Sigmoid colon (tissue), 7 donors: ENCODE measurements around the gene ADARB2. TPM values are rescaled to one million over a fixed set of nuclear protein-coding genes. Genes with fewer than 3 reads are reported as not detected.

ENCODE experiments used
- DNase-seq: peaks from one replicate; pipeline ENCODE4 v3.0.0-alpha.2; 2019
- H3K27ac ChIP-seq, 4 donors: fragments of 200-600 bp; sonication (generic); one replicate each; pipeline ENCODE4 v1.5.1; 2016 to 2019; ENCODE audit warnings: mild to moderate bottlenecking in 1 of 4
- H3K27me3 ChIP-seq, 3 donors: fragments of 200-600 bp; sonication (generic); one replicate each; pipeline ENCODE4 v1.5.1; 2019; ENCODE audit warnings: mild to moderate bottlenecking in 1 of 3
- H3K36me3 ChIP-seq, 4 donors: fragments of 200-600 bp; sonication (generic); one replicate each; pipeline ENCODE4 v1.5.1; 2016 to 2019
- H3K4me1 ChIP-seq, 4 donors: fragments of 200-600 bp; sonication (generic); one replicate each; pipeline ENCODE4 v1.5.1; 2017 to 2019
- H3K4me3 ChIP-seq, 4 donors: fragments of 200-600 bp; sonication (generic); one replicate each; pipeline ENCODE4 v1.5.1; 2017 to 2019; ENCODE audit warnings: mild to moderate bottlenecking in 2 of 4, moderate library complexity in 1 of 4
- H3K9me3 ChIP-seq, 4 donors: fragments of 200-600 bp in 3 of 4; sonication (generic) in 3 of 4; one replicate each; pipeline versions ENCODE4 v1.5.1 to v1.6.1; 2013 to 2019
- CTCF ChIP-seq, 4 experiments: fragments of 450-650 bp in 3 of 4; fragments of 200-600 bp in 1 of 4; IDR thresholded peaks; one replicate each; pipeline ENCODE4 v1.5.1; 2016 to 2019; ENCODE audit warnings: antibody characterized with exemption in 4 of 4, mild to moderate bottlenecking in 3 of 4, moderate library complexity in 2 of 4
- EP300 ChIP-seq, 4 donors: sonication (generic); formaldehyde crosslinking; IDR thresholded peaks; one replicate each; pipeline ENCODE4 v1.6.1; 2017; ENCODE audit warnings: antibody characterized with exemption in 4 of 4
- POLR2A ChIP-seq, 2 donors: fragments of 450-650 bp; IDR thresholded peaks; one replicate each; pipeline ENCODE4 v1.6.1; 2016; ENCODE audit warnings: antibody characterized with exemption in 2 of 2, mild to moderate bottlenecking in 2 of 2, moderate library complexity in 2 of 2
- POLR2AphosphoS5 ChIP-seq, 4 donors: sonication (generic); formaldehyde crosslinking; IDR thresholded peaks; one replicate each; pipeline ENCODE4 v1.6.1; 2017; ENCODE audit warnings: antibody characterized with exemption in 4 of 4
- WGBS, 2 donors: extraction: QIAGEN DNeasy Blood & Tissue Kit; methylation state at CpG; one replicate each; pipeline ENCODE4 v1.1.7; 2013; 5-methylcytosine and 5-hydroxymethylcytosine counted together
- intact Hi-C: fragments of 100-400 bp; cut with DNase I; formaldehyde crosslinking; loops from one replicate; pipeline ENCODE4 v1.15.1; 2023
- polyA plus RNA-seq, 3 donors: library from polyadenylated mRNA; stranded (reverse); fragments of 200-250 nt; gene quantifications; one replicate each; pipeline ENCODE4 v1.2.3, GENCODE V29; 2013
- total RNA-seq, 4 donors: library from RNA; depleted of rRNA; stranded (reverse); fragments of >200 nt; gene quantifications; one replicate each; pipeline ENCODE4 v1.1.0, GENCODE V29; 2016
- donor health status: healthy with polysubstance abuse.
- donor health status: Bipolar disorder and iron deficiency.
- donor health status: healthy.

ADARB2 gene
- total and polyA plus RNA-seq, 7 donors: 0.60 to 5.9 (median 3.5) TPM; not detected in 1

GRCh38 chr10:1515780-1516491 lies 221.4 kb downstream of the ADARB2 start:
- no peak overlapping the region for H3K27ac ChIP-seq
- no peak for DNase-seq
- no peaks in the 10 kb centered on the region for H3K4me1 ChIP-seq
- no peaks in the 10 kb centered on the region for H3K9me3 ChIP-seq
- no peak overlapping the region for H3K4me3 ChIP-seq
- no peaks in the 10 kb centered on the region for H3K27me3 ChIP-seq
- no peak for TF ChIP-seq POLR2A (IDR thresholded peaks at IDR 0.05)
- TF ChIP-seq CTCF (IDR thresholded peaks at IDR 0.05): no peak
- TF ChIP-seq EP300 (IDR thresholded peaks at IDR 0.05): no peak
- no peak for TF ChIP-seq POLR2AphosphoS5 (IDR thresholded peaks at IDR 0.05)
- WGBS, 2 donors: 75 to 84% methylated on average over 18 of the region's 18 CpGs
- intact Hi-C loops: no loop called here
- H3K36me3 ChIP-seq: no peaks in the 10 kb centered on the region

- TF ChIP-seq EP300 (IDR thresholded peaks at IDR 0.05): no peak
- TF ChIP-seq POLR2AphosphoS5 (IDR thresholded peaks at IDR 0.05): no peak
- TF ChIP-seq POLR2A (IDR thresholded peaks at IDR 0.05): no peak
- no peak for TF ChIP-seq CTCF (IDR thresholded peaks at IDR 0.05)
- WGBS, 2 donors: 91 to 92% methylated on average over 14 of the region's 14 CpGs
- Histone ChIP-seq H3K27ac (no peak overlapping the region), H3K27me3 (no peaks in the 10 kb centered on the region), H3K36me3 (no peaks in the 10 kb centered on the region), H3K4me1 (no peaks in the 10 kb centered on the region), H3K9me3 (no peaks in the 10 kb centered on the region), H3K4me3 (no peak overlapping the region)
- intact Hi-C loops: no loop called here
- DNase-seq: no peak
These were observed 222.1 kb downstream of the ADARB2 start for GRCh38 chr10:1515121-1515779.

- Histone ChIP-seq H3K9me3 (no peaks in the 10 kb centered on the region), H3K36me3 (no peaks in the 10 kb centered on the region), H3K4me3 (no peak overlapping the region), H3K27me3 (no peaks in the 10 kb centered on the region), H3K4me1 (no peaks in the 10 kb centered on the region), H3K27ac (no peak overlapping the region)
- TF ChIP-seq EP300 (IDR thresholded peaks at IDR 0.05) (no peak), POLR2A (IDR thresholded peaks at IDR 0.05) (no peak), POLR2AphosphoS5 (IDR thresholded peaks at IDR 0.05) (no peak), CTCF (IDR thresholded peaks at IDR 0.05) (no peak)
- no peak for DNase-seq
- WGBS, 2 donors: 73 to 82% methylated on average over 8 of the region's 8 CpGs
- intact Hi-C loops: no loop called here
These were observed 222.6 kb downstream of the ADARB2 start for GRCh38 chr10:1514681-1515080.

GRCh38 chr10:1513221-1513620 lies 224.1 kb downstream of the ADARB2 start:
- intact Hi-C loops: no loop called here
- Histone ChIP-seq H3K36me3 (no peaks in the 10 kb centered on the region), H3K27ac (no peak overlapping the region), H3K4me1 (no peaks in the 10 kb centered on the region), H3K27me3 (no peaks in the 10 kb centered on the region), H3K4me3 (no peak overlapping the region), H3K9me3 (no peaks in the 10 kb centered on the region)
- TF ChIP-seq POLR2A (IDR thresholded peaks at IDR 0.05) (no peak), CTCF (IDR thresholded peaks at IDR 0.05) (no peak), POLR2AphosphoS5 (IDR thresholded peaks at IDR 0.05) (no peak), EP300 (IDR thresholded peaks at IDR 0.05) (no peak)
- WGBS, 2 donors: 88 to 91% methylated on average over 14 of the region's 14 CpGs
- DNase-seq: no peak
